Putamen (tissue), 1 donor: ENCODE data around the gene PAPLN.

Source experiments
- DNase-seq: peaks from one replicate; pipeline ENCODE4 v3.0.0-alpha.2; 2016; ENCODE audit warnings: low spot score

Gene PAPLN

DNA sequence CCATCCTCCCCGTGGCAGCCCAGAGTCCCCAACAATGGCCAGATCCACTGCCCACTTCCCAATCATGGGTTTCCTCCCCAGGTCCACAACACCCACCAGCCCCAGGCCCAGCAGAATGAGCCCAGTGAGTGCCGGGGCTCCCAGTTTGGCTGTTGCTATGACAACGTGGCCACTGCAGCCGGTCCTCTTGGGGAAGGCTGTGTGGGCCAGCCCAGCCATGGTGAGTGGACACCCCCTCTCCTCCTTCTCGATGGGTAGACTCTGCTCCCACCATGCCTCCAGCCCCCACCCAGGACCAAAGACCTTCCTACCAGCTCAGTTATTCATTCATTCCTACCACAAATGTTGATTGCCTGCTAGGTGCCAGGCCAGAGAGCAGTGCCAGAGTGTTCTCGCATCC is 23.8 kb downstream of the PAPLN start:
- no peak for DNase-seq

DNA sequence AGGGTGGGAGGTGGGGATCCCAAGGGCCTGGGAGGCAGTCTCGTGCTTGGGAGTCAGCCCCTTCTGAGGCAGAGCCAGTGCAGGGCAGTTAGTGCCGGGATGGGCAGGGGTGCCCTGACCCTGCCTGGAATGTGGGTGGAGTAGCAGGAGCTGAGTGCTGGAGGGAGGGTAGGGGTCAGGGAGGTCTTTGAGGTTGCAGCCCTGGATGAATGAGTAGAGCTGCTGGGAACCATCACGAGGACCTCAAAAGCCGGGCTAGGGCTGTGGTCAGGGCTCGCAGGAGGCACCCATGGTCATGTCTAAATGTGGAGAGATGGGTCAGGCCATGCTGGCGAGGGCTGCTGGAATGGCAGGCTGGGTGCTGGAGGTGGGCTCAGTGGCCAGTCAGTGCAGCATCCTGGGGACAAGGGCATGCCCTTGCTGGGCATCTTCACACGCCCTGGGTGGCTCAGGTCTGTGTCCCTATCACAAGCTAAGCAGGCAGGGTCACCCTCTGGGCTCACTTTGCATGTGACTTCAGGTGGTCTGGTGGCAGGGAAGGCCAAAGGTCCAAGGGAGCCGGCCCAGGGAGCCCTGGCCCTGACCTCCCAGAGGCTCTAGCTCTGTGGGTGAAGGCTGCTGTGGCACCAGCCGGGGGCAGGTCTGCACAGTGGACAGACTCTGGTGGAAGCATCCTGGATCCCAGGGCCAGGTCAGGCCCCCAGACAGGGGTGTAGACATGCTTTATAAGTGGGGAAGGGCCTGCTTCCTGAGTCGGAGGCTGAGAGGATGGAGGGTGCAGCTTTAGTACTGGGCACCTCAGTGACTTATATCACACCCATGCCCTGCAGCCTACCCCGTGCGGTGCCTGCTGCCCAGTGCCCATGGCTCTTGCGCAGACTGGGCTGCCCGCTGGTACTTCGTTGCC is 24.5 kb downstream of the PAPLN start:
- no peak for DNase-seq

DNA sequence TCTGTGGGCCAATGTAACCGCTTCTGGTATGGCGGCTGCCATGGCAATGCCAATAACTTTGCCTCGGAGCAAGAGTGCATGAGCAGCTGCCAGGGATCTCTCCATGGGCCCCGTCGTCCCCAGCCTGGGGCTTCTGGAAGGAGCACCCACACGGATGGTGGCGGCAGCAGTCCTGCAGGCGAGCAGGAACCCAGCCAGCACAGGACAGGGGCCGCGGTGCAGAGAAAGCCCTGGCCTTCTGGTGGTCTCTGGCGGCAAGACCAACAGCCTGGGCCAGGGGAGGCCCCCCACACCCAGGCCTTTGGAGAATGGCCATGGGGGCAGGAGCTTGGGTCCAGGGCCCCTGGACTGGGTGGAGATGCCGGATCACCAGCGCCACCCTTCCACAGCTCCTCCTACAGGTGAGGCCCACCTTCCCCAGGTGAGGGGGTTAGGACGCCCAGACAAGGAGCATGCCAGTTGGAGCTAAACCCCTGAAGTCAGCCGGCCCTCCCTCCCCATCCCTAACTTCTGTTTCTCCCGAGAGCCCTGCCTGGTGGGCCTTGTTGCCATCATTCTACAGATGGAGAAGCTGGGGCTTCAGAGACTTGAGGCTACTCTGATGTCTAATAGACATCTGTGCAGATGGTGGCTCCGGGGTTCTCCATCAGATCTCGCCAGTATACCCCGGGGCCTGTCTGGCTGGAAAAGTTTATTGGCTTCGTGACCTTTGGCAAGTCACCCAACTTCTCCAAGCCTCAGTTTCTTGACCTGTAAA is 25.3 kb downstream of the PAPLN start:
- no peak for DNase-seq

DNA sequence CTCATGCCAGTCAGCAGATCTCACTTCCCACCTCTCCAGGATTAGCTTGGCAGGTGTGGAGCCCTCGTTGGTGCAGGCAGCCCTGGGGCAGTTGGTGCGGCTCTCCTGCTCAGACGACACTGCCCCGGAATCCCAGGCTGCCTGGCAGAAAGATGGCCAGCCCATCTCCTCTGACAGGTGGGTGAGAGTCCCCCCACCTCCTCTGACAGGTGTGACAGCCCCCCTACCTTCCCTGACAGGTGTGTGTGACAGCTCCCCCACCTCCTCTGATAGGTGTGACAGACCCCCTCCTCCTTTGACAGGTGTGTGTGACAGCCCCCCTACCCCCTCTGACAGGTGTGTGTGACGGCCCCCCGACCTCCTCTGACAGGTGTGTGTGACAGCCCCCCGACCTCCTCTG is 26.3 kb downstream of the PAPLN start:
- DNase-seq: no peak

DNA sequence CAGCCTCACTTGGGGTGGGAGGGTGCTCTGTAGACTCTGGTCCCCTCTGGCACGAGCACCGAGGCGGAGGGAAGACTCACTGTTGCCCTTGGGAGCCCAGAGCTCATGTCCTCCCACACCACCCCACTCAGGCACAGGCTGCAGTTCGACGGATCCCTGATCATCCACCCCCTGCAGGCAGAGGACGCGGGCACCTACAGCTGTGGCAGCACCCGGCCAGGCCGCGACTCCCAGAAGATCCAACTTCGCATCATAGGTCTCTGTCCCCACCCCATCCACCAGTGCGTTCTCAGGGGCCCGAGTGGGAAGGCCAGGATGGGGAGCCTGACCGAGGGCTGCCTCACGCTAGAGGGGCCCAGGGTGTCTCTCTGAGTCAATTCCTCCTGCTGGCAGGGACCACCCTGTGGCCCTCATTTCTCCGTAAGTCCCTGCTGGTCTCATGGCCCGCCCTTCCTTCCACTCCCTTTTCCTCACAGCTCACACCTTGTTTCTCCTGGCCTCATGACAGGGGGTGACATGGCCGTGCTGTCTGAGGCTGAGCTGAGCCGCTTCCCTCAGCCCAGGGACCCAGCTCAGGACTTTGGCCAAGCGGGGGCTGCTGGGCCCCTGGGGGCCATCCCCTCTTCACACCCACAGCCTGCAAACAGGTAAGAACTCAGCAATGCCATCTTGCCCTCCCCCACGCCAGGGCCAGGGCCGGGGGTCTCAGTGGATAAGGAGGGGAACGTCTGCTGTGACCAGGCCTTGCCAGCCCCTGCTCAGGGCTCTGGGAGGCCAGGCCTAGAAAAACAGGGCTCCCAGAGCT is 27.0 kb downstream of the PAPLN start:
- DNase-seq: no peak

DNA sequence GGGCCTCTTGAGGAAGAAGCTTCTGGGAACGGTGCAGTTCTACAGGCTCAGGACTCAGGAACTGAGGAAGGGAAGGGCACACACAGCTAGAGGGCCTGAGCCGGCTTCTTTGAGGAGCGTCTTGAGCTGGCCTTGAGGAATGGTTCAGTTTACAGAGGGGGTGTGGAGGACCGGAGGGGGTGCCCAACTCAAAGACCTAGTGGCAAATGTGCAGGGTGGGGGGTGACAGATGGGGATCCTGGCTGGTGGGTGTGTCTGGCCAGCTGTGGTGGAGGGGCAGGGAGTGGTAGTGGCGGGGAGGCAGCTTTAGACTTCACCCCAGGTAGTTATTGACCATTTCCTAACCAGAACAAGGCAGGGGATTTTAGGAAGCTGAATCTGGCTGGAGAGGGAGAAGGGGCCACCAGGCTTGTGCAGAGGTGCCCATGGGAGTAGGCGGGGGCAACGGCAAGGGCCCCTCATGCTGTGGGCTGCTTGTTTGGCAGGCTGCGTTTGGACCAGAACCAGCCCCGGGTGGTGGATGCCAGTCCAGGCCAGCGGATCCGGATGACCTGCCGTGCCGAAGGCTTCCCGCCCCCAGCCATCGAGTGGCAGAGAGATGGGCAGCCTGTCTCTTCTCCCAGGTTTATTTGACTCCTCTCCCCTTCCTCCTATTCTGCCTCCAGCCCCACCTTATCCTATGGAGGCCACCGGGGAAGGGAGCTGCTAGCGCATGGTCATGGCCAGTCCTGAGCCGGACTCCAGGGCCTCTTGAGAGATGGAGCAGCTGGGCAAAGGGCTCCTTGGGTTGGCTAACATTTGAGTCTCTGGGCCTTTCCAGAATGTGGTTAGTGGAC is 27.8 kb downstream of the PAPLN start:
- DNase-seq: no peak

DNA sequence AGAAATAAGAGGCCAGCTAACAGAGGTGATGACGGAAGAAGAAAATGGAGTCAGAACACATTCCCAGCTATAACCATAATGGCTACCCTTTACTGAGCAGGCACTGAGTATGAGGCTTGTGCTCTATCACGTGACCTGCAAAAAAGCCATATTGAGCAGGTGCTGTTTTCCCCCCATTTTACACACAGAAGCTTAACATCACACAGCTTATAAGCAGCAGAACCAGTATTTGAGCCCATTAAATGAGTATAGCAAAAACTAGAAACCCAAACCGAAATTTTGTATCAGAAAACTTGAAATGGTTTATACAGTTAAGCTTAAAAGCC is 28.4 kb downstream of the PAPLN start:
- no peak for DNase-seq

DNA sequence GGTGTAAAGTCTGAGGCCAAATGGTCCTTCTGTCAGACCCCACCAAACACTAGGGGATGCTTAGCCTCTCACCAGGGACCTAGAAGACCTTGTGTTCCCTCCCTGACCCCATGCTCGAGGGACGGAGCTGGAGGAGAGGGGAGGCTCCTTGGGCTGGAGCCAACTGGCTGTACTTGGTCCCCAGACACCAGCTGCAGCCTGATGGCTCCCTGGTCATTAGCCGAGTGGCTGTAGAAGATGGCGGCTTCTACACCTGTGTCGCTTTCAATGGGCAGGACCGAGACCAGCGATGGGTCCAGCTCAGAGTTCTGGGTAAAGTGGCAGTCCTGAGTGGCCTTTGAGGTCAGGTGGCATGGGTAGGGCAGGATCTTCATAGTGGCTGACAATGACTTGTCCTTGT is 29.0 kb downstream of the PAPLN start:
- no peak for DNase-seq

DNA sequence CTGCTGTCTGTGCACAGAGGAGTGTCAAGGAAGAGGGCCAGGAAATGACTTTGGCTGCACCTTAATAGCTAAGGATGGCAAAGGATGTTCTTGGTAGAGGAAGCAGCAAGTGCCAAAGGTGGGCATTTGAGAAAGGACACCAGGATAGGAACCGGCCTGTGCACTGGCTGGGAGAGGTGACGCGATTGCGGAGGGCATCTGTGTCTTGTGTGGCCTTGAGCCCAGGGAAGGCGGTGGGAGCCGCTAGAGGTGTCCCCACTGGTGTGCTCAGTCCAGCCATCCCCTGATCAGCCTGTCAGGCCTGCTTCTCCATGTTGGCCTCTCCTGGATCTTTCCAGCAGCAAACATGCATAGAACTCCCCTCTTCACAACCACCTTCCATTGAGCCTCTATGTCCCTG is 30.2 kb downstream of the PAPLN start:
- no peak for DNase-seq

DNA sequence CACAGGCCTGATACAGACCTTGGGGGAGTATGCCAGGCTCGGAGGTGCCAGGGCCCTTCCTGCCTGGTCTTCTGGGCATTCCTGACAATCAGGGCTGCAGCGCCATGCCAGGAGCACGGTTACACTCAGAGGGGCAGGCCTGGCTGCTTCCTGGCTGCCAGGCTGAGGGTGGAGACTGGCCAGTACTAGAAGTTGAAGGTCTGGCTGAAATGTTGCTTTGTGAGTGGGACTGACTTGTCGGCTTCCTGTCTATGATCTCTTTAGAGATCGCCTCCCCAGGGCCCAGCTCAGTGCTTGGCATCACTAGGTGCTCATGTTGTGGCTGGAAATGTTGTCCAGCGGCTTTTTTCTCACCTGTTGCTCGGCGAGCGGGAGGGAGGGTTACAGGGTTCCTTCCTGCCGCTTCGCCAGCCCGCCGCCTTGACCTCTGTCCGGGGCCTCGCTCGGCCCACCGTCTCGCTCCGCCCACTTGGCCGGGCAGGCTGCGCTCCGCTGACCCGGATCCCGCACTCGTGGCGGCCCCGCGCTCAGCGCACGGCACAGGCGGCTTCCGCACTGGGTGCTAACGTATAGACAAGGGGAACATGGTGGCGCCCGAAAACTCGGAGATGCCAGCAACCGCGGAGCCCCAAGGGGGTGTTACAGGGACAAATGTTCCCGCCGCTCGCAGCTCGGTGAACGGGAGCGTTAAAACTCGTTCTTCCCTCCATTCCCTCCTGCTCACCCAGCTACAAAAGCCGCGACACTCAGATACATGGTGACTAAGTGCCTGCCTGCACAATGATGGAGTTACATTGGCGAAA is 32.6 kb downstream of the PAPLN start:
- DNase-seq: no peak

DNA sequence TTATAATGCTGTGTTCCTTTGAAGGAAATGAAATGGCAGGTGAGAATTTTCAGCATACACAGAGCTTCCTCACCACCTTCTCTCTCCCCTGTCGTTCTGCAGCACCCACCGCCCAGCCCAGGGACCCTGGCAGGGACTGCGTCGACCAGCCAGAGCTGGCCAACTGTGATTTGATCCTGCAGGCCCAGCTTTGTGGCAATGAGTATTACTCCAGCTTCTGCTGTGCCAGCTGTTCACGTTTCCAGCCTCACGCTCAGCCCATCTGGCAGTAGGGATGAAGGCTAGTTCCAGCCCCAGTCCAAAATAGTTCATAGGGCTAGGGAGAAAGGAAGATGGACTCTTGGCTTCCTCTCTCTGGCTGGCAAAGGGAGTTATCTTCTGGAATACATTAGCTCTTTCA is 35.1 kb downstream of the PAPLN start:
- no peak for DNase-seq

DNA sequence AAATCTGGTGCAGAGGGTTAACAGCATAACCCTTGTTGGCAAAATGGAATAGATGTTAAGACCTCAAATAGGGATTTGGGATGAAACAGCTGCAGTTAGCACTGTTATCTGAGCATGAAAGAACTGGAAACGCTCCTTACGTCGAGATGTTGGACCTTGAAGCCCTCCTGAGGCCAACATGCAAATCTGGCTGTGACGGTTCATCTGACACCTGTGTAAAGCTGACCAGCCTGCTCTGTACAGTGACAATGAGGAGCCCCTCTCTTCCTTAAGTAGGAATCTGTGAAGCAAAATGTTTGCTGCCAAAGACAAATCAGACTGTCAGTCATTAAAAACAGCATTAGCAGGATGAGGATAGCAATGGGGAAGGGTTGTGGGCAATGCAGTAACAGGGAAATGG is 36.5 kb downstream of the PAPLN start:
- DNase-seq: no peak

DNA sequence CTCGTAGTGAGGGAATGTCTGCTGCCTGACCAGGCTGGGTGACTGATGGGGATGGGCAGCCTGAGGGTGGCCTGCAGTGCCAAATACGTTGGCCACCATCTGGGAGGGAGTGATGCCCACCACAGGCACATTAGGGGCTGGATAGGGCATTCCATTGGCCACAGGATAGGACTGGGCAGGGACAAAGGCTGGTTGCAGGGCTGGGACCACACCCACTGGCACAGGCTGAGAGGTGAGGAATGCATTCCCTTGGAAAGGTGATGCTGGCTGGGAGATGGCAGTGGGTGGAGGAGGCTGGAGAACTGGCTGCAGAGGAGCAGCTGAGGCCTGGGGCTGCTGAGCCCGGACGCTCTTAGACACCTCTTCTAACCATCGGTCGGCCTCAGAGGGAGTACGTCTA is 39.5 kb downstream of the PAPLN start:
- no peak for DNase-seq

DNA sequence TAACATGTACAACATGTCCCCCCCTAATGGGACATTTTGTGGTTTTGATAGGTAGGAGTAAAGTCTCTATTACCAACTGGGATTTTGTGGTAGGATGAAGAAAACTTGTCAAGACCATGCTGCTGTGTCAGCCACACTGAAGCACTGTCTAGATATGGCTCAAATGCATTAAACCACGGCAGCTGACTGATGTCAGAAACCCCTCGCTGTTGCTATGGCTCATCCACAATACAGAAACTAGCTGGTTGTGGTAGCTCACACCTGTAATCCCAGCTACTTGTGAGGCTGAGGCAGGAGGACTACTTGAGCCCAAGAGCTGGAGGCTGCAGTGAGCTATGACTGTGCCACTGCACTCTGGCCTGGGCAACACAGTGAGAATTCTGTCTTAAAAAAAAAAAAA is 40.1 kb downstream of the PAPLN start:
- DNase-seq: no peak

DNA sequence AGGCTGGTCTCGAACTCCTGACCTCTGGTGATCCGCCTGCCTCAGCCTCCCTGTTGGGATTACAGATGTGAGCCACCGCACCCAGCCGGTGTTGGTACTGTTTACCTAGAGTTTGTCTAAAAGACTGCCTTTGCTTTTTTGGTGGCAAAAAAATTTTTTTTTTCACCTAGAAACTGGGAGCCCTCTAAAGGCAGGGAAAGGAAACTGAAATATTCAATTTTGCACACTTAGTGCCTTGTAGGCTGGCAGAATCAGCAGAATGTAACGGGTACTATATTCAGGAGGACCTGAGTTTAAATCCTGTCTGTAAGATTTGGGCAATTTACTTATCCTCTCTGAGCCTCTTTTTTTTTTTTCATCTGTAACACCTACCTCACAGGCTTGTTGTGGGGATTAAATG is 43.6 kb downstream of the PAPLN start:
- DNase-seq: no peak

DNA sequence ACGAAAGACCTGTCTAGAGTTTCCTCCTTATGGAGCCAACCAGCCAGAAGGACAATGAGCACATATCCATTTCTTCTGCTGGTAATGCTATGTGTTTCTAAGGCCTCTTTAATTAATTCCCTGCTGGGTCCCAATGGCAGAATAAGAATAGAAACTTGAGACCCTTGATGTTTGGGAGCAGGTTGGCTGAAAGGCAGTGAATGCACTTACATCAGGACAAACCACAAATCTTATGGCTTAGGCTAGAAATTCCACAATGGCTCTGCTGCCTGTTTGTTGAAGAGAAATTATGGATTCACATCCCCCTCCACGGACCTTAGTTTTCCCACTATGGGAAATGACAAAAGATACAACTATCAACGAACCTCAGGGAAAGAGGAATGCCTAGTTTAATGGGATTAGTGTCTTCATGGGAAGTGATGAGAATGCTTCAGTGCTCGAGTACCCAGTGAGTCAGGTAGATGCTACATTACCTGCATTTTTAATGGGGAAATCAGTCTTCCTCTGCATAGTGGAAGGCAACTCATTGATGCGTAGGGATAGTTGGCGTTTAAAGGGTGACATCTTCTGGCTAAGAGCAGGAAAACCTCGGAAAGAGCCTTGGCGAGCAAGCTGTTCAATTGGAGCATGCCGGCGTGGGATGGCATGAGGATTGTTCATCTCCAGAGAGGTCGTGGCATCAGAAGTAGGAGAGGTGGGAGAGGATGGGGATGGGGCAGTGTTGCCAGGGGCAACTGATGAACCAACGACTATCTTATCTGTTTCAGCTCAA is 46.5 kb downstream of the PAPLN start:
- DNase-seq: peak; percentile 63

DNA sequence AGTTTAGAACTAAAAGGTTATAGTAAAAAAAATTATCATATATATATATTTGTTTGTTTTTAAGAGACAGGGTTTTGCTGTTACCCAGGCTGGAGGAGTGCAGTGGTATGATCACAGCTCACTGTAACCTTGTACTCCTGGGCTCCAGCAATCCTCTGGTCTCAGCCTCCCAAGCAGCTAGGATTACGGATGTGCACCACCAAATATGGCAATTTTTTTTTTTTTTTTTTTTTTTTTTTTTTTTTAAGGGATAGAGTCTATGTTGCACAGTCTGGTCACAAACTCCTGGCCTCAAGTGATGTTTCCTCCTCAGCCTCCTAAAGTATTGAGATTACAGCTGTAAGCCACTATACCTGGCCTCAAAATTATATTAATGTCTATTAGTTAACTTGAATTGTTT is 48.7 kb downstream of the PAPLN start:
- no peak for DNase-seq

DNA sequence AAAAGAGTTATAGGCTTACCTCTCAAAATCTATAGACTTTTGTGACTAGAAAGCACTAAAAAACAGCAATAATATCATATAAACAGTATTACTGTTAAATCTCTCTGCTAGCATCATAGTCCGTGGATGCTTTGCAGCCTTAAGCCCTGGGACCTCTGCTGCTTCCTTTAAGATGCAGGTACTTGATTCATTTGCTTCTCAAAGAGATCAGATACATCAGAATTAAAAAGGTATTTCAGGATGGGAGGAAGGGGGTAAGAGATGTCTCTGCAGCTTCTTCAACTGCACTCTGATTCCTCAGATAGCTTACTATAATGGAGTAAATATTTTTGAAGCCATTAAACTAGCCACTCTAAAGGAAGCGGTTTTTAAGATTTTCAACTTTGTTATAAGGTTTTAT is 49.3 kb downstream of the PAPLN start:
- no peak for DNase-seq

DNA sequence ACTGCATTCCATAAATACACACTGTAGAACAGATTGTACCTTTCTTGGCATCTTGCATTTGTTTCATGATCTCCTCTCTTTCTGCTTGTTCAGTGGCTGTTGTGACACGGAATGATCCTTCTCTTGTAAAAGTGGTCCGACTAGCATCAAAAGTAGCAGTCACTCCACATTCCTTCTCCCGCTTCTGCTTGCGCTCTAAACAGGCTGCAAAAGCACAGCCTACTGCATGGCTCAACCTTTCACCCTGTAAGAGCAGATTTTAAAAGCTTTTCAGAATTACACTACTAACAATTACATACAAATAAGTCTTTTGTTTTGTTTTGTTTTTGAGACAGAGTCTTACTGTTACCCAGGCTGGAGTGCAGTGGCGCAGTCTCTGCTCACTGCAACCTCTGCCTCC is 49.8 kb downstream of the PAPLN start:
- DNase-seq: no peak

DNA sequence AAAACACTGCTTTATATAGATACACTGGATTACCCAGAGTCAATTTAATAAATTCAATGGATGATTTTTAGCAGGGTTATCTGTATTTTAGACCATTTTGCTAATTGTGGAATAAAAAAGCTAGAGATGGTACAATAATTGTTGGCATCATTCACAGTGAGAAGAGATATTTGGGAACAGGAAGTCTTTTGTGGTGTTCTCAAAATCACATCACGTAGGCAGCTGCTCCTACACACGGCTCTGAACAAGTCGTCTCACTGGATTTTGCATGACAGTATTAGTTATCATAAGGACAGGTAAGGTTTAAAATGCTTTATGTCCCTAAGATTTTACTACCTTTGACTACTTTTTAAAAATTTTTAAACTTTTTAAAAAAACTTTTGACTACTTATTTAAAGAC is 52.0 kb downstream of the PAPLN start:
- DNase-seq: peak; percentile 63
